Astrocyte (in vitro differentiated cells and primary cell): ENCODE measurements around the gene MDH1B. TPM values are rescaled to one million over a fixed set of nuclear protein-coding genes. Genes with fewer than 3 reads are reported as not detected.
A peak's percentile ranks its signal among the peaks of the same experiment; 100 is the strongest.

Experiments
- DNase-seq: peaks from one replicate; pipeline ENCODE4 v3.0.0-alpha.2; 2010; ENCODE audit warnings: low read depth
- FAIRE-seq: peaks from 2 replicates; lab custom pipeline; 2011; peaks lifted over from hg19 to GRCh38; lab: Jason Lieb, UNC
- H2AFZ ChIP-seq: 2 replicates; pipeline ENCODE4 v1.6.0; 2012; ENCODE audit warnings: low read depth, low read length, inconsistent platforms
- H3K27ac ChIP-seq: 2 replicates; pipeline ENCODE4 v1.5.1; 2011; ENCODE audit warnings: low read depth, low read length, inconsistent platforms
- H3K27me3 ChIP-seq: 2 replicates; pipeline ENCODE4 v1.6.0; 2011; ENCODE audit warnings: low read length, inconsistent platforms; ENCODE audit not compliant: insufficient read depth
- H3K36me3 ChIP-seq: 2 replicates; pipeline ENCODE4 v1.5.1; 2011; ENCODE audit warnings: low read length, inconsistent platforms; ENCODE audit not compliant: insufficient read depth
- H3K4me1 ChIP-seq: 2 replicates; pipeline ENCODE4 v1.5.1; 2011; ENCODE audit warnings: low read length, inconsistent platforms; ENCODE audit not compliant: insufficient read depth
- H3K4me2 ChIP-seq: 2 replicates; pipeline ENCODE4 v1.6.0; 2012; ENCODE audit warnings: low read length, inconsistent platforms
- H3K4me3 ChIP-seq: 2 replicates; pipeline ENCODE4 v1.5.1; 2011; ENCODE audit warnings: low read depth, mild to moderate bottlenecking, low read length, inconsistent platforms; ENCODE audit not compliant: insufficient read depth
- H3K79me2 ChIP-seq: 2 replicates; pipeline ENCODE4 v1.6.0; 2012; ENCODE audit warnings: mild to moderate bottlenecking, low read length, inconsistent platforms; ENCODE audit not compliant: insufficient read depth
- H3K9ac ChIP-seq: 2 replicates; pipeline ENCODE4 v1.6.0; 2012; ENCODE audit warnings: mild to moderate bottlenecking, low read length, inconsistent platforms
- H3K9me3 ChIP-seq: 2 replicates; pipeline ENCODE4 v1.5.1; 2012; ENCODE audit warnings: low read depth, mild to moderate bottlenecking, low read length, inconsistent platforms; ENCODE audit not compliant: insufficient read depth
- H4K20me1 ChIP-seq: 2 replicates; pipeline ENCODE4 v1.6.0; 2012; ENCODE audit warnings: low read length, inconsistent platforms; ENCODE audit not compliant: insufficient read depth
- H3K27ac Mint-ChIP-seq: one replicate; pipeline ENCODE4 v1.8.0; 2021; ENCODE audit warnings: mild to moderate bottlenecking, mixed read lengths; ENCODE audit not compliant: unreplicated experiment
- H3K27me3 Mint-ChIP-seq: one replicate; pipeline ENCODE4 v1.8.0; 2021; ENCODE audit warnings: low read depth, mixed read lengths; ENCODE audit not compliant: unreplicated experiment
- H3K36me3 Mint-ChIP-seq: one replicate; pipeline ENCODE4 v1.8.0; 2021; ENCODE audit warnings: low read depth, mixed read lengths; ENCODE audit not compliant: unreplicated experiment
- H3K4me1 Mint-ChIP-seq: one replicate; pipeline ENCODE4 v1.8.0; 2021; ENCODE audit warnings: low read depth, mixed read lengths; ENCODE audit not compliant: unreplicated experiment
- H3K4me3 Mint-ChIP-seq: one replicate; pipeline ENCODE4 v1.8.0; 2021; ENCODE audit warnings: mild to moderate bottlenecking, moderate library complexity, mixed read lengths; ENCODE audit not compliant: unreplicated experiment
- H3K9me3 Mint-ChIP-seq: one replicate; pipeline ENCODE4 v1.8.0; 2021; ENCODE audit warnings: mild to moderate bottlenecking, mixed read lengths; ENCODE audit not compliant: unreplicated experiment
- EZH2 ChIP-seq: IDR thresholded peaks from 2 replicates; pipeline ENCODE4 v1.6.1; 2012; ENCODE audit warnings: mild to moderate bottlenecking, low read length, inconsistent platforms; ENCODE audit not compliant: insufficient read depth
- total RNA-seq: library from RNA; stranded (reverse); gene quantifications from 2 replicates; pipeline ENCODE4 v1.2.1, GENCODE V29; 2021
- TF ChIP-seq, protein P1 (sequence below): IDR thresholded peaks from 2 replicates; pipeline ENCODE4 v1.5.1; 2011; ENCODE audit warnings: low read depth, mild to moderate bottlenecking, inconsistent platforms, low read length, moderate library complexity; ENCODE audit not compliant: insufficient read depth

Gene MDH1B
- total RNA-seq, 1 donor from 2014 or later: 1.9 TPM

DNA sequence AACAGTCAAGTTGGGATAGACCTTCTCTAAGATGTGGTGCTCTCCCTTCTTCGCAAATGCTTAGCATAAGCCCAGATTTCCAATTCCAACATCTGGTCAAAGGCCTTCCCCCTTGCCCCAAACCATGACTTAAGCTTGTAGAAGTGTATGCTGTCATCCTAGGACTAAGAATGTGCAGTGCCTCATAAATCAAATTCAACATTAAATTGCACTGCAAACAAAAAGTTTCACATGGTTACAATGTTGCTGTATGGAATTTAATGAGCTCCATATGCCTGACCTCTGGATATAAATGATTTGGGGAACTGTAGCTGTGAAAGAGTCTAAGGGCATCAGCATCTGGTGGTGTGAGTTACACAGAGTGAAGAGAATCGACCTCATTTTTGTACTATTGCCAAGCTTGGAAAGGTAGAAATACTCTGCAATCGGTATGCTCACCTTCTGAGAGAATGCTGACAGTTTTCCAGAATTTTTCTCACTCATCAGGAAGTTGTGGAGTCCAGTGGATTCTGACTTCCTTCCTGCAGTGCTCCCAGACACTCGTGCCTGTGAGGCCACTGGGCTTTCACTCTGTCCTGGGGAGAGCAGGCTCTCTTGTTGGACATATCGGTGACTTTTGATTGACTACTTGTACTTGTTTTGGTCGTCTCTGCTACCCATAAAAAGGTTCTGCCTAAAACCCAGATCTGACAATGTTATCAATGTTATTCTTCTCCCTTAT is 40.9 kb upstream of the MDH1B start:
- peak; percentile 9 for FAIRE-seq
- peaks cover 9% of the 10 kb centered on the region for H3K4me1 Mint-ChIP-seq
- H2AFZ ChIP-seq: peak overlapping the region; percentile 31
- DNase-seq: no peak
- H3K27me3 ChIP-seq: no peaks in the 10 kb centered on the region
- no peaks in the 10 kb centered on the region for H3K36me3 Mint-ChIP-seq
- no peaks in the 10 kb centered on the region for H3K9me3 ChIP-seq
- no peak for TF ChIP-seq EZH2
- TF ChIP-seq, protein P1, sequence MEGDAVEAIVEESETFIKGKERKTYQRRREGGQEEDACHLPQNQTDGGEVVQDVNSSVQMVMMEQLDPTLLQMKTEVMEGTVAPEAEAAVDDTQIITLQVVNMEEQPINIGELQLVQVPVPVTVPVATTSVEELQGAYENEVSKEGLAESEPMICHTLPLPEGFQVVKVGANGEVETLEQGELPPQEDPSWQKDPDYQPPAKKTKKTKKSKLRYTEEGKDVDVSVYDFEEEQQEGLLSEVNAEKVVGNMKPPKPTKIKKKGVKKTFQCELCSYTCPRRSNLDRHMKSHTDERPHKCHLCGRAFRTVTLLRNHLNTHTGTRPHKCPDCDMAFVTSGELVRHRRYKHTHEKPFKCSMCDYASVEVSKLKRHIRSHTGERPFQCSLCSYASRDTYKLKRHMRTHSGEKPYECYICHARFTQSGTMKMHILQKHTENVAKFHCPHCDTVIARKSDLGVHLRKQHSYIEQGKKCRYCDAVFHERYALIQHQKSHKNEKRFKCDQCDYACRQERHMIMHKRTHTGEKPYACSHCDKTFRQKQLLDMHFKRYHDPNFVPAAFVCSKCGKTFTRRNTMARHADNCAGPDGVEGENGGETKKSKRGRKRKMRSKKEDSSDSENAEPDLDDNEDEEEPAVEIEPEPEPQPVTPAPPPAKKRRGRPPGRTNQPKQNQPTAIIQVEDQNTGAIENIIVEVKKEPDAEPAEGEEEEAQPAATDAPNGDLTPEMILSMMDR: no peak
- H3K27ac Mint-ChIP-seq: no peak overlapping the region
- no peaks in the 10 kb centered on the region for H4K20me1 ChIP-seq
- no peak overlapping the region for H3K27ac ChIP-seq
- H3K4me3 Mint-ChIP-seq: no peak overlapping the region
- no peak overlapping the region for H3K4me3 ChIP-seq
- no peaks in the 10 kb centered on the region for H3K9me3 Mint-ChIP-seq
- no peak overlapping the region for H3K9ac ChIP-seq
- no peaks in the 10 kb centered on the region for H3K36me3 ChIP-seq
- H3K27me3 Mint-ChIP-seq: no peaks in the 10 kb centered on the region
- H3K4me2 ChIP-seq: no peak overlapping the region
- no peaks in the 10 kb centered on the region for H3K79me2 ChIP-seq
- no peaks in the 10 kb centered on the region for H3K4me1 ChIP-seq

DNA sequence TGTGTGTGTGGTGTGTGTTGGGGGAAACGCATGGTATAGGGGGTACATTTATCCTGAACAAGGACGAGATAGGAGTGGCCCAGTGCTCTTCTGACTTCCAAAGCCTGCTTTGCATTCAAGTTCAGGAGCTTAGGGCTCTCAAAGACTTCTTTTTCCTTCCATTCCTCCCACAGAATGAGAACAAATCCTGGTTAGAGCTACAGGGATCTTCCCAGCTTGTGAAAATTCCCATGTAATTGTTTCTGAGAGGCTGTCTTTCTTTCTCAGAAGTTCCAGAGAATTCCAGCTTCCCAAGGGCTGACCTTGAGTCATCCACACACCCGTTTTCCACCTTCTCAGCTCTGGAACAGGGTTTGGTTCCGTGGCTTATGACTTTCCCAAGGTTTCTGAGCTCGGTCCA is 39.2 kb upstream of the MDH1B start:
- Histone ChIP-seq H4K20me1 (no peaks in the 10 kb centered on the region), H3K4me1 (peaks cover 5% of the 10 kb centered on the region), H3K9ac (no peak overlapping the region), H3K27me3 (no peaks in the 10 kb centered on the region), H2AFZ (no peak overlapping the region), H3K4me3 (no peak overlapping the region), H3K27ac (no peak overlapping the region), H3K4me2 (no peak overlapping the region), H3K9me3 (no peaks in the 10 kb centered on the region), H3K79me2 (no peaks in the 10 kb centered on the region), H3K36me3 (no peaks in the 10 kb centered on the region)
- H3K4me3 Mint-ChIP-seq: no peak overlapping the region
- TF ChIP-seq, protein P1: no peak
- TF ChIP-seq EZH2: no peak
- FAIRE-seq (no peak), DNase-seq (peak; percentile 4)
- H3K36me3 Mint-ChIP-seq: no peaks in the 10 kb centered on the region
- no peaks in the 10 kb centered on the region for H3K9me3 Mint-ChIP-seq
- no peak overlapping the region for H3K27ac Mint-ChIP-seq
- H3K27me3 Mint-ChIP-seq: no peaks in the 10 kb centered on the region
- H3K4me1 Mint-ChIP-seq: peaks cover 15% of the 10 kb centered on the region
